Mesenchymal stem cell (in vitro differentiated cells and primary cell): ENCODE data around the gene GRK3.
"Not testable (repeated sequence)": the region's sequence is repeated elsewhere in the genome, so short reads cannot be mapped to it uniquely, and the experiment has no call there.

Experiments used
- DNase-seq: peaks from one replicate; pipeline ENCODE4 v3.0.0-alpha.2; 2013
- H2AFZ ChIP-seq: one replicate; pipeline ENCODE4 v1.6.1; 2013; ENCODE audit warnings: low read depth, mild to moderate bottlenecking, control low read depth, inconsistent platforms, low read length, moderate library complexity
- H2AK5ac ChIP-seq: 2 replicates; pipeline ENCODE4 v1.6.1; 2013; ENCODE audit warnings: low read length, moderate library complexity, mild to moderate bottlenecking, inconsistent platforms; ENCODE audit not compliant: severe bottlenecking
- H2BK120ac ChIP-seq: one replicate; pipeline ENCODE4 v1.6.1; 2013; ENCODE audit warnings: low read depth, mild to moderate bottlenecking, inconsistent platforms, low read length, moderate library complexity
- H2BK12ac ChIP-seq, 2 experiments: one replicate each; pipeline ENCODE4 v1.6.1; 2013; ENCODE audit warnings: inconsistent platforms in 2 of 2, low read length in 2 of 2, mild to moderate bottlenecking in 2 of 2, moderate library complexity in 2 of 2, control low read depth in 1 of 2
- H2BK15ac ChIP-seq: one replicate; pipeline ENCODE4 v1.6.1; 2013; ENCODE audit warnings: mild to moderate bottlenecking, low read depth, inconsistent platforms; ENCODE audit not compliant: poor library complexity, severe bottlenecking
- H2BK5ac ChIP-seq: 2 replicates; pipeline ENCODE4 v1.6.1; 2013; ENCODE audit warnings: low read depth, mild to moderate bottlenecking, low read length, control low read depth, inconsistent platforms; ENCODE audit not compliant: poor library complexity, severe bottlenecking
- H3K14ac ChIP-seq, 2 experiments: one replicate each; pipeline ENCODE4 v1.6.1; 2013; ENCODE audit warnings: inconsistent platforms in 2 of 2, low read length in 2 of 2, control low read depth in 1 of 2, mild to moderate bottlenecking in 1 of 2, moderate library complexity in 1 of 2
- H3K18ac ChIP-seq, 2 experiments: one replicate each; pipeline ENCODE4 v1.6.1; 2013; ENCODE audit warnings: inconsistent platforms in 2 of 2, low read length in 2 of 2, control low read depth in 1 of 2, low read depth in 1 of 2, mild to moderate bottlenecking in 1 of 2
- H3K23ac ChIP-seq, 2 experiments: one replicate each; pipeline ENCODE4 v1.6.1; 2013; ENCODE audit warnings: inconsistent platforms in 2 of 2, low read length in 2 of 2, mild to moderate bottlenecking in 2 of 2, moderate library complexity in 2 of 2, control low read depth in 1 of 2
- H3K27ac ChIP-seq: 2 replicates; pipeline ENCODE4 v1.5.1; 2013; ENCODE audit warnings: mild to moderate bottlenecking, moderate library complexity, low read length, control low read depth, inconsistent platforms; ENCODE audit not compliant: poor library complexity, severe bottlenecking
- H3K27me3 ChIP-seq, 2 experiments: 2 replicates each; pipeline versions ENCODE4 v1.6.1 to v1.7.0; 2013; ENCODE audit warnings: low read length in 2 of 2, mild to moderate bottlenecking in 2 of 2, moderate library complexity in 2 of 2, control low read depth in 1 of 2, inconsistent platforms in 1 of 2; ENCODE audit not compliant: control insufficient read depth in 1 of 2, insufficient read depth in 1 of 2
- H3K36me3 ChIP-seq, 2 experiments: 2 replicates each; pipeline versions ENCODE4 v1.6.1 to v1.7.0; 2013; ENCODE audit warnings: low read length in 2 of 2, control low read depth in 1 of 2, inconsistent platforms in 1 of 2, low read depth in 1 of 2, mild to moderate bottlenecking in 1 of 2; ENCODE audit not compliant: insufficient read depth in 2 of 2, control insufficient read depth in 1 of 2
- H3K4ac ChIP-seq, 2 experiments: one replicate each; pipeline ENCODE4 v1.6.1; 2013; ENCODE audit warnings: inconsistent platforms in 2 of 2, low read length in 2 of 2, mild to moderate bottlenecking in 2 of 2, moderate library complexity in 2 of 2, control low read depth in 1 of 2, low read depth in 1 of 2
- H3K4me1 ChIP-seq: 2 replicates; pipeline ENCODE4 v1.6.1; 2013; ENCODE audit warnings: low read depth, low read length, control low read depth; ENCODE audit not compliant: control insufficient read depth, insufficient read depth
- H3K4me2 ChIP-seq: 2 replicates; pipeline ENCODE4 v1.6.1; 2013; ENCODE audit warnings: low read length, mild to moderate bottlenecking, inconsistent platforms; ENCODE audit not compliant: poor library complexity, severe bottlenecking
- H3K4me3 ChIP-seq, 2 experiments: 2 replicates each; pipeline versions ENCODE4 v1.5.1 to v1.7.0; 2013; ENCODE audit warnings: low read length in 2 of 2, mild to moderate bottlenecking in 2 of 2, control low read depth in 1 of 2, low read depth in 1 of 2; ENCODE audit not compliant: insufficient read depth in 1 of 2
- H3K79me1 ChIP-seq: replicated peaks from 2 replicates; pipeline ENCODE4 v1.6.1; 2013; ENCODE audit warnings: mild to moderate bottlenecking, control low read depth, low read length, inconsistent platforms; ENCODE audit not compliant: poor library complexity, severe bottlenecking
- H3K9ac ChIP-seq: 2 replicates; pipeline ENCODE4 v1.7.0; 2013; ENCODE audit warnings: mild to moderate bottlenecking, low read length, moderate library complexity
- H3K9me3 ChIP-seq: 2 replicates; pipeline ENCODE4 v1.7.0; 2013; ENCODE audit warnings: mild to moderate bottlenecking, low read length; ENCODE audit not compliant: control insufficient read depth
- H4K8ac ChIP-seq: one replicate; pipeline ENCODE4 v1.6.1; 2013; ENCODE audit warnings: inconsistent platforms, mild to moderate bottlenecking, low read length, moderate library complexity
- H4K91ac ChIP-seq: one replicate; pipeline ENCODE4 v1.6.1; 2013; ENCODE audit warnings: mild to moderate bottlenecking, low read length, inconsistent platforms
- WGBS: methylation state at CpG from one replicate; pipeline ENCODE4 v1.1.7; 2013; ENCODE audit warnings: mixed read lengths; 5-methylcytosine and 5-hydroxymethylcytosine counted together

Gene GRK3

DNA sequence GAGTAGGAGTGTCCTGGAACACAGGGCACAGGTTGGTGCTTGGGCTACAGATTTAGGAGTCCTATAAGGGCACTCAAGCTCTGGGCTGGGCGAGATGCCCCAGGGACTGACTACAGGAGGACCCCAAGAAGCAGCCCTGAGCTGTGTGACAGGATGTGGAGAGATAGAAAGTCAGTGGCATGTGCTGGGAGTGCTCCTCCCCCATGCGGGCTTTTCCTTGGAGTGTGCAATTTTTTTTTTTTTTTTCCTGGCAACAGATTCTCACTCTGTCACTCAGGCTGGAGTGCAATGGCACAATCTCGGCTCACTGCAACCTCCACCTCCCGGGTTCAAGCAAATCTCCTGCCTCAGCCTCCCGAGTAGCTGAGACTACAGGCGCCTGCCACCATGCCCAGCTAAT is 144.0 kb downstream of the GRK3 start:
- H2BK15ac ChIP-seq, H2BK5ac ChIP-seq, H2AK5ac ChIP-seq, H2BK12ac ChIP-seq, H3K79me1 ChIP-seq, H3K4me2 ChIP-seq, H2AFZ ChIP-seq, H3K36me3 ChIP-seq, H2BK120ac ChIP-seq, H3K4me3 ChIP-seq, H3K4ac ChIP-seq, H3K27ac ChIP-seq, H4K8ac ChIP-seq, H3K4me1 ChIP-seq, H3K9ac ChIP-seq, H3K18ac ChIP-seq, H3K23ac ChIP-seq, DNase-seq, H3K27me3 ChIP-seq, H3K9me3 ChIP-seq, H4K91ac ChIP-seq: not testable (repeated sequence)
- WGBS = 90% methylated on average over 6 of the region's 6 CpGs
- H3K14ac ChIP-seq = peak overlapping the region in 1 of 2 experiments; percentile 58

DNA sequence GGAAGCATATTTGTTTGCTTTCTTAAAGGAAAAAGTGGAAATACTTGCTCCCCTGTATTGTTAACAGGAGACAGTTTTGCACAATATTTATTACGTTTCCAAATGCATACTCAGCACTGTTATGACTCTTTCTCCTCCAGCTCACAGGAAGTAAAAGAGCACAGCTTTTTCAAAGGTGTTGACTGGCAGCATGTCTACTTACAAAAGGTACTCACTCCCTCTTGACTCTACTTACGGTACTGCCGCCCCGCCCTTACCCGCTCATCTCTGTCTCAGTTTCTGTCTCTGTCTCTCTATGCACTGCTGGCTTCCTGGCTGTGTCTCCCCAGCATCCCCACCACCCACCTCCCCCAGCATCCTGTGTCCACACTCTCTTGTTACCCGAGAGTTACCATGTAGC is 145.3 kb downstream of the GRK3 start:
- Histone ChIP-seq H3K4ac (no peak overlapping the region), H4K8ac (no peak overlapping the region), H3K27ac (no peak overlapping the region), H3K4me2 (no peak overlapping the region), H3K36me3 (peaks cover 0 to 5% of the 10 kb centered on the region in 2 experiments), H2BK15ac (no peak overlapping the region), H2AK5ac (no peak overlapping the region), H2BK120ac (no peak overlapping the region), H3K9me3 (no peaks in the 10 kb centered on the region), H3K4me3 (no peak overlapping the region), H3K9ac (no peak overlapping the region), H3K79me1 (no peaks in the 10 kb centered on the region), H3K14ac (no peak overlapping the region), H2BK5ac (no peak overlapping the region), H3K23ac (no peak overlapping the region), H4K91ac (no peak overlapping the region), H2BK12ac (no peak overlapping the region), H3K18ac (no peak overlapping the region), H3K4me1 (peaks cover 1% of the 10 kb centered on the region), H2AFZ (no peak overlapping the region), H3K27me3 (no peaks in the 10 kb centered on the region)
- WGBS = 92% methylated on average over 6 of the region's 6 CpGs
- DNase-seq = no peak

DNA sequence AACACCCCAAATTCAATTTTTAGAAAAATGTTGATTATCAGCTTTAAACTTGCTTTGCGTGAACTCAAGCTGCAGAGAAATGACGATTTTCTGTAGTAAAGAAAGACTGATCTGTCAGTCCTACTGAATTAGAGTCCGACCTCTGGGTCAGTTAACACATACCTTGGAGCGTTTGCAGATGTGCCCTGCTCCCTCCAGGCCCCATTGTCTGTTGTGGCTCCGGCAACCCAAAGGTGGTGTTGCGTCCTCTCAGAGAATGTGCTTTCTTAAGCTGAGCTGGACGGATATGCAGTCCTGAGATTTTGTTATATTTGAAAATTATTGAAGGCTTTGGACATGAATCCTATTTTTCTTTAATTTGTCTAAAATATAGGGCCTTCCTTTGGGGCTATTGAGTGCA is 146.0 kb downstream of the GRK3 start:
- no peak overlapping the region for H3K4me2 ChIP-seq
- no peak overlapping the region for H2BK5ac ChIP-seq
- H3K79me1 ChIP-seq = no peaks in the 10 kb centered on the region
- H3K36me3 ChIP-seq = peaks cover 0 to 5% of the 10 kb centered on the region in 2 experiments
- no peaks in the 10 kb centered on the region for H3K9me3 ChIP-seq
- no peak overlapping the region for H4K8ac ChIP-seq
- no peak overlapping the region for H4K91ac ChIP-seq
- H3K4ac ChIP-seq = no peak overlapping the region
- H3K4me3 ChIP-seq = no peak overlapping the region
- H2BK15ac ChIP-seq = no peak overlapping the region
- no peak overlapping the region for H3K27ac ChIP-seq
- no peak for DNase-seq
- no peak overlapping the region for H3K14ac ChIP-seq
- no peak overlapping the region for H3K23ac ChIP-seq
- peaks cover 1% of the 10 kb centered on the region for H3K4me1 ChIP-seq
- 85% methylated on average over 7 of the region's 7 CpGs for WGBS
- H3K18ac ChIP-seq = no peak overlapping the region
- no peak overlapping the region for H3K9ac ChIP-seq
- H2BK12ac ChIP-seq = no peak overlapping the region
- H3K27me3 ChIP-seq = no peaks in the 10 kb centered on the region
- H2BK120ac ChIP-seq = no peak overlapping the region
- H2AFZ ChIP-seq = no peak overlapping the region
- H2AK5ac ChIP-seq = no peak overlapping the region

DNA sequence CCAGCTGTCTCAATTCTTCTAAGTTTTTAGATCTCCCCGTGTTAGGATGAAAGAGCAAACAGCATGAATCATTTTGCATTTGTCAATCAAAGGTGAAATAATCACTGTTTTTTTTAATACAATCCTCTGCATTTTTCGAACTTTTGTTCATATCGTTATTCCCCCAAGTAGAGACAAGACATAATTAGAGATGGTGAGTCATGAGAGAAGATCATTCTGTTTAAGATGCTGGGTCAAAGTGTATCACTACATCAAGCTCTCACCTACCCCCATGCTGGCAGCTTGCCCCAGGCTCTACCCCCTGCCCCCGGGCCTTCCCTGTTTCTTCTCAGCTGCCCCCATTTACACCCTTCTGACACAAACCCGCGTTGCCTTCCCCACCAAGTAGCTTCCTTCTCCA is 147.0 kb downstream of the GRK3 start:
- no peak overlapping the region for H4K8ac ChIP-seq
- WGBS = 92% methylated on average over 2 of the region's 6 CpGs
- H3K23ac ChIP-seq = no peak overlapping the region
- no peak overlapping the region for H3K18ac ChIP-seq
- H3K9ac ChIP-seq = no peak overlapping the region
- H3K27me3 ChIP-seq = no peaks in the 10 kb centered on the region
- H2AFZ ChIP-seq = no peak overlapping the region
- no peak overlapping the region for H3K4ac ChIP-seq
- no peak overlapping the region for H3K4me3 ChIP-seq
- H3K36me3 ChIP-seq = peaks cover 0 to 5% of the 10 kb centered on the region in 2 experiments
- no peak overlapping the region for H2AK5ac ChIP-seq
- H4K91ac ChIP-seq = no peak overlapping the region
- no peak overlapping the region for H2BK5ac ChIP-seq
- H2BK12ac ChIP-seq = no peak overlapping the region
- no peak overlapping the region for H2BK120ac ChIP-seq
- peaks cover 1% of the 10 kb centered on the region for H3K4me1 ChIP-seq
- H3K27ac ChIP-seq = no peak overlapping the region
- no peak overlapping the region for H2BK15ac ChIP-seq
- DNase-seq = no peak
- H3K79me1 ChIP-seq = no peaks in the 10 kb centered on the region
- no peaks in the 10 kb centered on the region for H3K9me3 ChIP-seq
- no peak overlapping the region for H3K4me2 ChIP-seq
- no peak overlapping the region for H3K14ac ChIP-seq
